ENCODE measurements around the gene HOXA13.

Gene HOXA13

DNA sequence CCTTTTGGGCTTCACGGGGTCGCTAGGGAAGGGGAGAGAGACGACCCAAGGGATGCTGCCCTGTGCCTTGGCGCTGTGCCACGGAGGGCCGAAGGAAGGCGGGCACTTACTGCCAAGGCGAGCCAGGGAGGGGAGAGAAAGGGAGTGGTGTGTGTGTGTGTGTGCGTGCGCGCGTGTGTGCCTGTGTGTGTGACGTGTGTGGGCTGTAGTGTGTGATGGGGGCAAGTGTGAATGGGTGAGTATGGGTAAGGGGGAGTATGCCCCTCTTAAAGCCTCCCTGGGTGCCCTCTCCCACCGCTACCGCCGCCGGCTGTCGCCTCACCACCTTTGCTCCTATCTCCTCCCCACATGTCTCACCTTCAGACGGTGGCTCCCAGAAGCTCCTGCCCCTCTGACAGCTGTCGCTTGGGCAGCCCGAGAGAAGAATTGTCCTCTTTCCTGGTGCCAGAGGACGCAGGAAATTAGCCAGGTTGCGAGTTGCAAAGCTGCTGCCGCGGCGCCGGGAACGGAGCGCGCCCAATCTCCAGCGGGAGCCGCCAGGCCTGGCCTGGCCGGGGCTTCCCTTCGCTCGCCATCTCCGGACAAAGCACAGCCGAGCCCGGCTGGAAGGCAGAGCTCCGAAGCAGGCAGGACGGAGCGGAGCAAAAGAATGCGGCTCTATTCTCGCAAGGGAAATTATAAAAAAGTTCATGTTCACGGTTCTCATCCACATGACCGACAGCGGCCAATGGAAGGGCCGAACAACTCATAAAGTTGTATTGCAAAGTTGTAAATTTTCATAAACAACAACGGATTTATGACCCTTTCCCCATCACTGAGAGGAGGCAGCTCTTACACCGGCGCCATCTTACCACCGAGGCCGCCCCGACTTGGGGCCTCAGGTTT lies 47.7 kb downstream of the HOXA13 start, which contains the start of gene HOXA3:
HOXA3 (minus strand) TSS at position 653 of the 885 bp plus-strand sequence. CDS start 41,943 bp downstream, outside the sequence.
- Histone ChIP-seq H3K27me3 (ENCODE audit: control insufficient read depth in 5 of 5, insufficient read depth in 4 of 5, low read length in 5 of 5) (peaks cover 0 to 23% (median 0%) of the 10 kb centered on the region in 5 donors), H3K36me3 (ENCODE audit: control insufficient read depth in 5 of 5, insufficient read depth in 5 of 5, low read length in 5 of 5) (no peaks in the 10 kb centered on the region), H3K4me1 (ENCODE audit: control insufficient read depth in 5 of 5, insufficient read depth in 5 of 5, low read length in 5 of 5) (peaks cover 10 to 86% (median 84%) of the 10 kb centered on the region in 5 donors), H3K27ac (ENCODE audit: low read depth, low read length) (peak within 1 kb of the TSS; percentile 95), H3K9ac (ENCODE audit: low read length in 5 of 5) (peak within 1 kb of the TSS; percentile 65 to 95 (median 86)), H3K9me3 (ENCODE audit: control insufficient read depth in 5 of 5, low read length in 5 of 5) (no peaks in the 10 kb centered on the region), H3K4me3 (ENCODE audit: low read depth in 1 of 5, low read length in 5 of 5) (peak within 1 kb of the TSS; percentile 77 to 95 (median 90))

DNA sequence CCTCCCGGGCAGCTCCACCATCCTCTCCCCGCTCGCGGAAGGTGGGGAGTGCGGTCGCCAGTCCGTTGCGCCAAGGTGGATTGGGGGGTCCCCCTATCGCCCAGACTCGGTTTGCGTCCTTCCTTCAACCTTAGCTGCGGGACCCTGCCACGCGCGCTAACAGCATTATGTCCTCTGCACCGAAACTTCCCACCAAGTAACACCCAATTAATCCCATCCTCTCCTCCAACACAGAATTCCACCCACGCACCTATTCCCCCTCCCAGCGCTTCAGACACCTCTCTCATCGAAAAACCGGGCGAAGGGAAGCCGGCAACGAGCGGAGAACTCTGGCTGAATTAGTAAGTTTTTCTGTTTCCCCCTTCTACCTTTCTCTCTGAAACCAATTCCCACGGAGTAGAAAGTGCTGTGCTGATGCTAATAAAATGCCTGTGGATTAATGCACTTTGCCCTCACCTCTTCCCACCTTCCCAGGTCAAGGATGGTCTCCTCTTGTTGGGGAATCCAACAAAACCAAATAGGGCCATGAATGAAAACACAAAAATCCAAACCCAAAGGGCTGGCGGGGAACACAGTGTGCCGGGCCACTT lies 48.5 kb downstream of the HOXA13 start:
- Histone ChIP-seq H3K36me3 (ENCODE audit: control insufficient read depth in 5 of 5, insufficient read depth in 5 of 5, low read length in 5 of 5) (no peaks in the 10 kb centered on the region), H3K27me3 (ENCODE audit: control insufficient read depth in 5 of 5, insufficient read depth in 4 of 5, low read length in 5 of 5) (peaks cover 0 to 23% (median 0%) of the 10 kb centered on the region in 5 donors), H3K27ac (ENCODE audit: low read depth, low read length) (peak overlapping the region; percentile 95), H3K9ac (ENCODE audit: low read length in 5 of 5) (peak overlapping the region; percentile 65 to 95 (median 86)), H3K4me3 (ENCODE audit: low read depth in 1 of 5, low read length in 5 of 5) (peak overlapping the region; percentile 77 to 95 (median 90)), H3K4me1 (ENCODE audit: control insufficient read depth in 5 of 5, insufficient read depth in 5 of 5, low read length in 5 of 5) (peaks cover 13 to 90% (median 85%) of the 10 kb centered on the region in 5 donors), H3K9me3 (ENCODE audit: control insufficient read depth in 5 of 5, low read length in 5 of 5) (no peaks in the 10 kb centered on the region)

DNA sequence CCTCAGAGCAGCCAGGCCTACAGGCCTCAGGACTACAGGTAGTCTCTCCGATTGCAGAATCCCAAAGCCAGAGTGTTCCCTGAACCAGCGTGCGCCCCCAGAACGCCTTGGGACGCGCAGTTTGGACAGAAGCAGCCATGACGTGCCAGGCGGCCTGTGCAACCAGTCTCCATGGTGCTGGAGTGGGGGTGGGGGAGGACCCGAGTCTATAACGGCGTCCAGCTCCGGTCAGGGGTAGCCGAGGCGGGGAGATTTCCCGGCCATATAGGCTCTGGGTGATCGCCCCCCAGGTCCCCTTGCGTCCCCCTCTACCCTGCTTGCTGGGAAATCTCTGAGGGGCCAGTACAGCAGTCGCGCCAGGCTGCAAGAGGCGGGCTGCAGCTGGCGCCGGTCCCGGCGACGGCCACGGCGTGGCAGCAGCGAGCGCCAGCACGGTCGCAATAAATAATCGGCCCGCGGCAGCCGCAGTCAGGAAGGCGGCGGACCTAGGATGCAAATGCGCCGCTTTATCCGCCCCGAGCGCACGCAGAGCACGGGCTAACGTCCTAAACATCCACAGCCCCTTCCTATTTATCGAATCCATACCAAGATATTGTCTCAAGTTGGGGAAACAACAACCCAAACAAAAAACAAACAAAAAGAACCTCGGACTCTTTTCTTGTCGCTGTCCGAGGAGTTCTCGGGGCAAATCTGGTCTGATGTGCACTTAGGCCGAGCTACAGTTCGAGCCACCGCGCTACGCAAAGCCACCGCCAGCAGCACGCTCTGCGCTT lies 49.1 kb downstream of the HOXA13 start:
- H3K9me3 ChIP-seq (ENCODE audit: control insufficient read depth in 5 of 5, low read length in 5 of 5), result no peaks in the 10 kb centered on the region
- peak overlapping the region; percentile 26 to 95 (median 71) for H3K9ac ChIP-seq (ENCODE audit: low read length in 5 of 5)
- peaks cover 0 to 23% (median 0%) of the 10 kb centered on the region in 5 donors for H3K27me3 ChIP-seq (ENCODE audit: control insufficient read depth in 5 of 5, insufficient read depth in 4 of 5, low read length in 5 of 5)
- peaks cover 0 to 4% (median 0%) of the 10 kb centered on the region in 5 donors for H3K36me3 ChIP-seq (ENCODE audit: control insufficient read depth in 5 of 5, insufficient read depth in 5 of 5, low read length in 5 of 5)
- peaks cover 13 to 95% (median 85%) of the 10 kb centered on the region in 5 donors for H3K4me1 ChIP-seq (ENCODE audit: control insufficient read depth in 5 of 5, insufficient read depth in 5 of 5, low read length in 5 of 5)
- H3K27ac ChIP-seq (ENCODE audit: low read depth, low read length), result peak overlapping the region; percentile 95
- peak overlapping the region; percentile 77 to 95 (median 90) for H3K4me3 ChIP-seq (ENCODE audit: low read depth in 1 of 5, low read length in 5 of 5)

DNA sequence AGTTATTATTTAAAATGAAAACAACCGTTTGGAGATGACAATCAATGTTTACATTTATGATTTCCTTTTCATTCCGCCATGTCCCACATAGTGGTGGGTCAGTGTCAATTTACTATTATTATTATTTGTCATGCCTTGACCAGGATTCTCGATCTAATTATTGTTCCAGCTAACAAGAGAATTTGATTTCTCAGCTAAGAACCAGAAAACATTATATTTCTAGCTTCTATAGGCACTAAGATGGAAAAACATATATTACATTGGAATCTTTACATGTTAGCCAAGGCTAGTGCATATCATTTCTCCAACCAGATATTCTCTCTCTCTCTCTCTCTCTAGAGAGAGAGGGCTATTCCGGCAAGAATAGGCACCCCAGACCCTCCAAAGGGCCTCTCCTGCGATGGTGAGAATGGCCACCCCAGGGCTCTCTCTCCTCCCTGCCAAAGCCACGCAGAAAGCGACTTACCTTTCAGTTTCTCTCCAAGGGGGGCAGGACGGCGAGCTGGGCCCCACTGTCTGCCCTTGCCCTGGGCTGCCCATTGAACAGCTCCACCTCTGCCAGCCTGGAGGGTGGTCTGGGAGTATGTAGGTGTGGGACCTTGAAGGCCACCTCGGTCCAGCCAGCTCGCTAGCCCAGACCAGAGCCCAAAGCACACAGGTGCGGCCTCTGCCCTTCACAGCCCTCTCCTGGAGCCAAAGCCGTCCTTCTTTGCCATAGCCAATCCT lies 49.9 kb downstream of the HOXA13 start:
- peak overlapping the region; percentile 95 for H3K27ac ChIP-seq (ENCODE audit: low read depth, low read length)
- peaks cover 0 to 18% (median 0%) of the 10 kb centered on the region in 5 donors for H3K27me3 ChIP-seq (ENCODE audit: control insufficient read depth in 5 of 5, insufficient read depth in 4 of 5, low read length in 5 of 5)
- peaks cover 0 to 11% (median 7%) of the 10 kb centered on the region in 5 donors for H3K36me3 ChIP-seq (ENCODE audit: control insufficient read depth in 5 of 5, insufficient read depth in 5 of 5, low read length in 5 of 5)
- H3K9ac ChIP-seq (ENCODE audit: low read length in 5 of 5), result peak overlapping the region; percentile 48 to 95 (median 71)
- H3K4me1 ChIP-seq (ENCODE audit: control insufficient read depth in 5 of 5, insufficient read depth in 5 of 5, low read length in 5 of 5), result peaks cover 13 to 95% (median 83%) of the 10 kb centered on the region in 5 donors
- peak overlapping the region; percentile 77 to 95 (median 90) for H3K4me3 ChIP-seq (ENCODE audit: low read depth in 1 of 5, low read length in 5 of 5)
- H3K9me3 ChIP-seq (ENCODE audit: control insufficient read depth in 5 of 5, low read length in 5 of 5), result no peaks in the 10 kb centered on the region

DNA sequence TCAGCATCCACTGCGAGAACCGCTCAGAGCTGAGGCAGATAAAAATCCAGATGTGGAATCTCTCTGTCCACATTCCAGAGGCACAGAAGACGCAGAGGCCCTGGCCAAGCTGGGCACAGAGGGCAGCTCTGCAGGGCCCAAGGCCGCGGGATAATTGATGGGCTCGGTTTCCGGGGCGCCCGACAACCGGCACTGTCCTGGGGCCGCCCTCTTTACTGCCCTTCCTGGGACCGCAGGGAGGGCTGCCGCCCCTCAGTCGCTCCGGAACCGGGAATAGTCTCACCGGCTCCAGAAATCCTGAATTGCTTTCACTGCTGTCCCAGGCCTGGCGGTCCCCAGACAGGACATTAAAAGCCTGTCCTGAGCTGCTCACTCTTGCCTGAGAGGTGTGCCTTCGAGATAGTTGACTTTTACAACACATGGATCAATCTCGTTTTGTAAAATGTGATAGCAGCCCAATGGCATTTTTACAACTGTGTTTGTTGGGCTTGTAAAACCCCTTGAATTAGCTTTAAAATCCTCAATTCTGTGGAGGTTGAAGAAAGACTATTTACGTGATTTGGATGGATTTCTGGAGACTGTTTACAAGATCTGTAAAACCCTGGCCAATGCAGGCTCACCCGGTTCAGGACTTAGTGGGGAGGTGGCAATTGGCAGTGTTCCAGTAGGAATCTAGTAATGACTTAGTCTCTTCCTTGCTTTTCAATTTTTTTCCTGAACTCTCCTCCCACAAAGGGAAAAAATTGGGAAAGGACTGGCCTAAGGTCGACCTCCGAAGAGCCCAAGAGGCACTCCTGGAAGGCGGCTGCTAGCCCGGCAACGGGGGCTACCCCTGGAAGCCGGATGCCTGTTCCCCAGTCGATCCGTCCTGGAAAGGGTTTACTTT lies 50.9 kb downstream of the HOXA13 start:
- H3K9me3 ChIP-seq (ENCODE audit: control insufficient read depth in 5 of 5, low read length in 5 of 5), result no peaks in the 10 kb centered on the region
- peak overlapping the region; percentile 95 for H3K27ac ChIP-seq (ENCODE audit: low read depth, low read length)
- peaks cover 0 to 18% (median 0%) of the 10 kb centered on the region in 5 donors for H3K27me3 ChIP-seq (ENCODE audit: control insufficient read depth in 5 of 5, insufficient read depth in 4 of 5, low read length in 5 of 5)
- peak overlapping the region; percentile 43 to 78 (median 71) for H3K9ac ChIP-seq (ENCODE audit: low read length in 5 of 5)
- H3K4me1 ChIP-seq (ENCODE audit: control insufficient read depth in 5 of 5, insufficient read depth in 5 of 5, low read length in 5 of 5), result peaks cover 13 to 94% (median 89%) of the 10 kb centered on the region in 5 donors
- peaks cover 0 to 19% (median 16%) of the 10 kb centered on the region in 5 donors for H3K36me3 ChIP-seq (ENCODE audit: control insufficient read depth in 5 of 5, insufficient read depth in 5 of 5, low read length in 5 of 5)
- H3K4me3 ChIP-seq (ENCODE audit: low read depth in 1 of 5, low read length in 5 of 5), result peak overlapping the region; percentile 63 to 92 (median 89)

GRCh38 chr7:27148031-27148755 lies 51.7 kb downstream of the HOXA13 start:
- peak overlapping the region; percentile 44 to 78 (median 58) for H3K9ac ChIP-seq (ENCODE audit: low read length in 5 of 5)
- peaks cover 13 to 91% (median 88%) of the 10 kb centered on the region in 5 donors for H3K4me1 ChIP-seq (ENCODE audit: control insufficient read depth in 5 of 5, insufficient read depth in 5 of 5, low read length in 5 of 5)
- H3K4me3 ChIP-seq (ENCODE audit: low read depth in 1 of 5, low read length in 5 of 5), result peak overlapping the region; percentile 63 to 92 (median 89)

DNA sequence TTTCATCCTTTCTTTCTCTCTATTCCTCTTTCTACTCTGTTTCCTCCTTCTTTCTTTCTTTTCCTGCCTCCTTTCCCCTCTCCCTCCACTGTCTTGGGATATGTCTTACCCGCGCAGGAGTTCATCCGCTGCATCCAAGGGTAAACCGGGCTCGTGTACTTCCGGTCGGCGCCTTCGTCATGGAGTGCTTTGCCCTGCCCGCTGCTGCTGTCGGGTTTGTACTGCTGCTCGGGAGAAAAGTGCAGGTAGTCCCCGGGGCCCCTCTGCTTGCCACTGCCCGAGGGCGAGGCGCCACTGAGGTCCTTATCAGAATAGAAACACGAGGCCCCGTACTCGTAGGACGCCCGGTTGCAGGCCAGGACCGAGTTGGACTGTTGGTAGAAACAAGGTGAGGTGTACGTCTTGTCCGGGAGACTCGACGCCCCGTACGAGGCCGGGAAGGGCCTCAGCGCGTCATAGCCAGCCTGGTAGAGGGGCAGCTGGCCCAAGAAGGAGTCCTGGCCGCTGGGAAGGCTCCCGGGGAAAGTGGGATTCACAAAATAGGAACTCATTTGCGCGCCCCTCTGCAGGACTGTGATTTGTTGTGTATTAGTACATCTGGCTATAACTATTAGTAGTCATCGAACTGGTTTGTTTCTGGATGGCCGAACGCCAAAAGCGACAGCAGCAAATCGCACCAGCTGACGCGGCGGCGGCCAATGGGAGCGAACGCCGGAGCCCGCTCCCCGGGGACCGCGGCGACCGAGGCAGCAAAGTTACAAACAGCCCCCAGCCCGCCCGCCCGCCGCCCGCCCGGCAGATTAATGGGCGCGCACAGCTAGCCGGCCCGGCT lies 52.5 kb downstream of the HOXA13 start, which contains the start of gene HOXA6:
HOXA6 (minus strand) TSS at position 576 of the 832 bp plus-strand sequence; CDS start at position 551, 25 bp downstream.
- peak within 1 kb of the TSS; percentile 63 to 92 (median 89) for H3K4me3 ChIP-seq (ENCODE audit: low read depth in 1 of 5, low read length in 5 of 5)
- peaks cover 0 to 22% (median 16%) of the 10 kb centered on the region in 5 donors for H3K36me3 ChIP-seq (ENCODE audit: control insufficient read depth in 5 of 5, insufficient read depth in 5 of 5, low read length in 5 of 5)
- peaks cover 11 to 91% (median 87%) of the 10 kb centered on the region in 5 donors for H3K4me1 ChIP-seq (ENCODE audit: control insufficient read depth in 5 of 5, insufficient read depth in 5 of 5, low read length in 5 of 5)
- H3K9me3 ChIP-seq (ENCODE audit: control insufficient read depth in 5 of 5, low read length in 5 of 5), result no peaks in the 10 kb centered on the region
- H3K9ac ChIP-seq (ENCODE audit: low read length in 5 of 5), result peak within 1 kb of the TSS; percentile 44 to 78 (median 63)
- H3K27me3 ChIP-seq (ENCODE audit: control insufficient read depth in 5 of 5, insufficient read depth in 4 of 5, low read length in 5 of 5), result peaks cover 0 to 11% (median 0%) of the 10 kb centered on the region in 5 donors
- peak within 1 kb of the TSS; percentile 95 for H3K27ac ChIP-seq (ENCODE audit: low read depth, low read length)

More at GRCh38 chr7:27148031-27148755, 51.7 kb downstream of the HOXA13 start:
- peaks cover 0 to 22% (median 16%) of the 10 kb centered on the region in 5 donors for H3K36me3 ChIP-seq (ENCODE audit: control insufficient read depth in 5 of 5, insufficient read depth in 5 of 5, low read length in 5 of 5)
- H3K27me3 ChIP-seq (ENCODE audit: control insufficient read depth in 5 of 5, insufficient read depth in 4 of 5, low read length in 5 of 5), result peaks cover 0 to 13% (median 0%) of the 10 kb centered on the region in 5 donors
- H3K27ac ChIP-seq (ENCODE audit: low read depth, low read length), result peak overlapping the region; percentile 95
- H3K9me3 ChIP-seq (ENCODE audit: control insufficient read depth in 5 of 5, low read length in 5 of 5), result no peaks in the 10 kb centered on the region

All from subcutaneous abdominal adipose tissue (tissue), 5 donors.